ENCODE results near the gene CNOT1.
"Not testable (repeated sequence)": the region's sequence is repeated elsewhere in the genome, so short reads cannot be mapped to it uniquely, and the experiment has no call there.

The CNOT1 gene

GRCh38 chr16:58493756-58494431 is 135.7 kb downstream of the CNOT1 start:
- Histone ChIP-seq H3K9ac (ENCODE audit: low read length) (no peak overlapping the region), H3K27ac (ENCODE audit: low read depth, low read length) (no peak overlapping the region), H3K4me1 (ENCODE audit: control insufficient read depth, insufficient read depth, low read length) (peaks cover 21% of the 10 kb centered on the region), H3K9me3 (ENCODE audit: control insufficient read depth, insufficient read depth, low read depth, low read length) (no peaks in the 10 kb centered on the region), H3K27me3 (ENCODE audit: control insufficient read depth, insufficient read depth, low read length) (no peaks in the 10 kb centered on the region), H3K36me3 (ENCODE audit: control insufficient read depth, insufficient read depth, low read length) (no peaks in the 10 kb centered on the region), H3K4me3 (ENCODE audit: low read depth, low read length) (no peak overlapping the region)

GRCh38 chr16:58492735-58493134 is 136.9 kb downstream of the CNOT1 start:
- H3K27me3 ChIP-seq (ENCODE audit: control insufficient read depth, insufficient read depth, low read length), result no peaks in the 10 kb centered on the region
- no peak overlapping the region for H3K4me3 ChIP-seq (ENCODE audit: low read depth, low read length)
- no peaks in the 10 kb centered on the region for H3K9me3 ChIP-seq (ENCODE audit: control insufficient read depth, insufficient read depth, low read depth, low read length)
- no peak overlapping the region for H3K27ac ChIP-seq (ENCODE audit: low read depth, low read length)
- H3K36me3 ChIP-seq (ENCODE audit: control insufficient read depth, insufficient read depth, low read length), result no peaks in the 10 kb centered on the region
- H3K9ac ChIP-seq (ENCODE audit: low read length), result no peak overlapping the region
- peaks cover 26% of the 10 kb centered on the region for H3K4me1 ChIP-seq (ENCODE audit: control insufficient read depth, insufficient read depth, low read length)

- Histone ChIP-seq H3K4me3 (ENCODE audit: low read depth, low read length) (no peak overlapping the region), H3K9me3 (ENCODE audit: control insufficient read depth, insufficient read depth, low read depth, low read length) (no peaks in the 10 kb centered on the region), H3K27ac (ENCODE audit: low read depth, low read length) (no peak overlapping the region), H3K9ac (ENCODE audit: low read length) (no peak overlapping the region), H3K4me1 (ENCODE audit: control insufficient read depth, insufficient read depth, low read length) (peaks cover 26% of the 10 kb centered on the region), H3K27me3 (ENCODE audit: control insufficient read depth, insufficient read depth, low read length) (no peaks in the 10 kb centered on the region), H3K36me3 (ENCODE audit: control insufficient read depth, insufficient read depth, low read length) (no peaks in the 10 kb centered on the region)
Measured at GRCh38 chr16:58492066-58492465, 137.6 kb downstream of the CNOT1 start.

- not testable (repeated sequence) for H3K27me3 ChIP-seq (ENCODE audit: control insufficient read depth, insufficient read depth, low read length); H3K4me3 ChIP-seq (ENCODE audit: low read depth, low read length); H3K9ac ChIP-seq (ENCODE audit: low read length); H3K27ac ChIP-seq (ENCODE audit: low read depth, low read length); H3K9me3 ChIP-seq (ENCODE audit: control insufficient read depth, insufficient read depth, low read depth, low read length); H3K36me3 ChIP-seq (ENCODE audit: control insufficient read depth, insufficient read depth, low read length)
- peaks cover 16% of the 10 kb centered on the region for H3K4me1 ChIP-seq (ENCODE audit: control insufficient read depth, insufficient read depth, low read length)
Measured at GRCh38 chr16:58490539-58490938, 139.1 kb downstream of the CNOT1 start.

GRCh38 chr16:58490065-58490464 is 139.6 kb downstream of the CNOT1 start:
- peaks cover 12% of the 10 kb centered on the region for H3K4me1 ChIP-seq (ENCODE audit: control insufficient read depth, insufficient read depth, low read length)
- H3K4me3 ChIP-seq (ENCODE audit: low read depth, low read length), result no peak overlapping the region
- no peak overlapping the region for H3K9ac ChIP-seq (ENCODE audit: low read length)
- H3K36me3 ChIP-seq (ENCODE audit: control insufficient read depth, insufficient read depth, low read length), result no peaks in the 10 kb centered on the region
- H3K27ac ChIP-seq (ENCODE audit: low read depth, low read length), result no peak overlapping the region
- no peaks in the 10 kb centered on the region for H3K9me3 ChIP-seq (ENCODE audit: control insufficient read depth, insufficient read depth, low read depth, low read length)
- H3K27me3 ChIP-seq (ENCODE audit: control insufficient read depth, insufficient read depth, low read length), result no peaks in the 10 kb centered on the region

GRCh38 chr16:58488531-58488930 is 141.1 kb downstream of the CNOT1 start:
- Histone ChIP-seq H3K9me3 (ENCODE audit: control insufficient read depth, insufficient read depth, low read depth, low read length) (no peaks in the 10 kb centered on the region), H3K36me3 (ENCODE audit: control insufficient read depth, insufficient read depth, low read length) (no peaks in the 10 kb centered on the region), H3K9ac (ENCODE audit: low read length) (no peak overlapping the region), H3K4me3 (ENCODE audit: low read depth, low read length) (no peak overlapping the region), H3K4me1 (ENCODE audit: control insufficient read depth, insufficient read depth, low read length) (peaks cover 10% of the 10 kb centered on the region), H3K27me3 (ENCODE audit: control insufficient read depth, insufficient read depth, low read length) (no peaks in the 10 kb centered on the region), H3K27ac (ENCODE audit: low read depth, low read length) (no peak overlapping the region)

GRCh38 chr16:58487566-58488351 is 141.9 kb downstream of the CNOT1 start:
- Histone ChIP-seq H3K4me1 (ENCODE audit: control insufficient read depth, insufficient read depth, low read length) (peaks cover 9% of the 10 kb centered on the region), H3K36me3 (ENCODE audit: control insufficient read depth, insufficient read depth, low read length) (no peaks in the 10 kb centered on the region), H3K4me3 (ENCODE audit: low read depth, low read length) (peak overlapping the region; percentile 19; the same call in 1 of the 2 replicates), H3K9me3 (ENCODE audit: control insufficient read depth, insufficient read depth, low read depth, low read length) (no peaks in the 10 kb centered on the region), H3K9ac (ENCODE audit: low read length) (no peak overlapping the region), H3K27me3 (ENCODE audit: control insufficient read depth, insufficient read depth, low read length) (no peaks in the 10 kb centered on the region), H3K27ac (ENCODE audit: low read depth, low read length) (no peak overlapping the region)

- Histone ChIP-seq H3K27ac (ENCODE audit: low read depth, low read length) (no peak overlapping the region), H3K4me1 (ENCODE audit: control insufficient read depth, insufficient read depth, low read length) (peaks cover 11% of the 10 kb centered on the region), H3K4me3 (ENCODE audit: low read depth, low read length) (no peak overlapping the region), H3K9me3 (ENCODE audit: control insufficient read depth, insufficient read depth, low read depth, low read length) (no peaks in the 10 kb centered on the region), H3K36me3 (ENCODE audit: control insufficient read depth, insufficient read depth, low read length) (no peaks in the 10 kb centered on the region), H3K9ac (ENCODE audit: low read length) (no peak overlapping the region), H3K27me3 (ENCODE audit: control insufficient read depth, insufficient read depth, low read length) (no peaks in the 10 kb centered on the region)
Measured at GRCh38 chr16:58485184-58485887, 144.3 kb downstream of the CNOT1 start.

GRCh38 chr16:58481931-58482330 is 147.7 kb downstream of the CNOT1 start:
- H3K9ac ChIP-seq (ENCODE audit: low read length), result no peak overlapping the region
- H3K27me3 ChIP-seq (ENCODE audit: control insufficient read depth, insufficient read depth, low read length), result no peaks in the 10 kb centered on the region
- H3K27ac ChIP-seq (ENCODE audit: low read depth, low read length), result no peak overlapping the region
- H3K36me3 ChIP-seq (ENCODE audit: control insufficient read depth, insufficient read depth, low read length), result no peaks in the 10 kb centered on the region
- H3K9me3 ChIP-seq (ENCODE audit: control insufficient read depth, insufficient read depth, low read depth, low read length), result no peaks in the 10 kb centered on the region
- peaks cover 6% of the 10 kb centered on the region; the same call in 1 of the 2 replicates for H3K4me1 ChIP-seq (ENCODE audit: control insufficient read depth, insufficient read depth, low read length)
- H3K4me3 ChIP-seq (ENCODE audit: low read depth, low read length), result no peak overlapping the region

- H3K4me3 ChIP-seq (ENCODE audit: low read depth, low read length), result no peak overlapping the region
- H3K27me3 ChIP-seq (ENCODE audit: control insufficient read depth, insufficient read depth, low read length), result no peaks in the 10 kb centered on the region
- H3K36me3 ChIP-seq (ENCODE audit: control insufficient read depth, insufficient read depth, low read length), result no peaks in the 10 kb centered on the region
- peaks cover 6% of the 10 kb centered on the region; the same call in 1 of the 2 replicates for H3K4me1 ChIP-seq (ENCODE audit: control insufficient read depth, insufficient read depth, low read length)
- H3K27ac ChIP-seq (ENCODE audit: low read depth, low read length), result no peak overlapping the region
- H3K9me3 ChIP-seq (ENCODE audit: control insufficient read depth, insufficient read depth, low read depth, low read length), result no peaks in the 10 kb centered on the region
- H3K9ac ChIP-seq (ENCODE audit: low read length), result no peak overlapping the region
Measured at GRCh38 chr16:58481226-58481869, 148.3 kb downstream of the CNOT1 start.

All from HUES6 (cell line).